HTR-8/SVneo (cell line): ENCODE results near the gene AMZ2.

Experiments
- DNase-seq: peaks from one replicate; pipeline ENCODE4 v3.0.0; 2011; ENCODE audit warnings: low spot score, mixed read lengths; ENCODE audit not compliant: insufficient read length
- FAIRE-seq: peaks from 2 replicates; lab custom pipeline; 2011; peaks lifted over from hg19 to GRCh38; lab: Jason Lieb, UNC

Gene AMZ2

DNA sequence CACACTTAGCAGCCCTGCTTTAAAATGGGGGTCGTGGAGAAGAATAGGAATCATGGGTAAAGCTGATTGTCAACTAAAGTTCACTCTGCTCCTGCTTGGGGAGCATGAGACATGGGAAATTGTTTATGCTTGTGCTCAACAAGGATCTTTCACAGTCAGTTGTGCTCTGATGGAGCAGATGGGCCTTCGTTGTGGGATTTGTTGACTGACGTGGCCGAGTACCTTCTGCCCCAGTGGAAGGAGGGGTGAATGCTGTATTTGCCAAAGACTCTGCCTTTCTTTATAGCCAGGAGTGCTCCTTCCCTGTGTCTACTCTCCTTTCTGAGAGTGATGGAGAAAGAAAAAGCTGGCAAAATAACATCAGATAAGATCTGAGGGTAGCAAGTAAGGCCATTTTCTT lies 54.8 kb downstream of the AMZ2 start:
- DNase-seq (no peak), FAIRE-seq (no peak)

DNA sequence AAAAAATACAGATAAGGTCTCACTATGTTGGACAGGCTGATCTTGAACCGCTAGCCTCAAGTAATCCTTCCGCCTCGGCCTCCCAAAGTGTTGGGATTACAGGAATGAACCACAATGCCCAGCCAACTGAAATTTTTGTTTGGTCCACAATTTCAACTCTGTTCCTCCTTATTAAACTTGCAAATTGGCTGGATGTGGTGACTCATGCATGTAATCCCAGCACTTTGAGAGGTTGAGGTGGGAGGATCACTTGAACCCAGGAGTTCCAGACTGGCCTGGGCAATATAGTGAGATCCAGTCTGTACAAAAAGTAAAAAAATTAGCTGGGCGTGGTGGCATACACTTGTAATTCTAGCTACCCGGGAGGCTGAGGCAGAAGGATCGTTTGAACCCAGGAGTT lies 56.9 kb downstream of the AMZ2 start:
- no peak for DNase-seq
- no peak for FAIRE-seq

DNA sequence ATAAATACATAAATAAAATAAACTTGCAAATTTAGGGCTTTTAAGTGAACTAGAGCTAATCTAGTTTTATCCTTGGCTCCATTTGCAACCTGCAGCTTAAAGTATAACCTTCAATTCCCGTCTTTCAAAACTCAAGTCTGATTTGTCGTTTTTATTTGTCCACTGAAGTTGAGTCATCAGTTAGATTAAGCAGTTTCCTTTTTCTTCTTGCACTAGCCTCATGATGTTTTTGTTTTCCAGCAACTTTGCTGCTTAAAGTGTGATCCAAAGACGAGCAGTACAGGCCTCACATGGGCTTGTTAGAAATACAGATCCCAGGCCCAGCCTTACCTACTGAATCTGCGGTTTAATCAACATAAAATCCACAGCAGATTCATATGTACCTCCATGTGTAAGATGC lies 57.3 kb downstream of the AMZ2 start:
- DNase-seq, result no peak
- FAIRE-seq, result no peak
